Neural crest cell (in vitro differentiated cells): ENCODE measurements around the gene ZNF26. TPM values are rescaled to one million over a fixed set of nuclear protein-coding genes. Genes with fewer than 3 reads are reported as not detected.

Source experiments
- DNase-seq: peaks from one replicate; pipeline ENCODE4 v3.0.0; 2021; ENCODE audit warnings: low read depth, mixed read lengths, low spot score
- H3K27ac Mint-ChIP-seq: one replicate; pipeline ENCODE4 v1.8.0; 2021; ENCODE audit warnings: mild to moderate bottlenecking, mixed read lengths; ENCODE audit not compliant: unreplicated experiment
- H3K27me3 Mint-ChIP-seq: 2 replicates; pipeline ENCODE4 v1.8.0; 2021; ENCODE audit warnings: low read depth, mild to moderate bottlenecking, mixed read lengths
- H3K36me3 Mint-ChIP-seq: 2 replicates; pipeline ENCODE4 v1.8.0; 2021; ENCODE audit warnings: low read depth, mild to moderate bottlenecking, mixed read lengths
- H3K4me1 Mint-ChIP-seq: 2 replicates; pipeline ENCODE4 v1.8.0; 2021; ENCODE audit warnings: mixed read lengths
- H3K4me3 Mint-ChIP-seq: one replicate; pipeline ENCODE4 v1.8.0; 2021; ENCODE audit warnings: mild to moderate bottlenecking, mixed read lengths
- H3K9me3 Mint-ChIP-seq: 2 replicates; pipeline ENCODE4 v1.8.0; 2021; ENCODE audit warnings: mixed read lengths
- CTCF ChIP-seq: fragments of 200-600 bp; sonication (generic); conservative IDR thresholded peaks from 2 replicates; pipeline ENCODE4 v1.5.0; 2021; ENCODE audit warnings: antibody characterized with exemption, mild to moderate bottlenecking
- total RNA-seq: library from RNA; stranded (reverse); gene quantifications from 2 replicates; pipeline ENCODE4 v1.2.1, GENCODE V29; 2021

The ZNF26 gene
- total RNA-seq, 1 donor from 2014 or later, result 13.5 TPM

- no peak for TF ChIP-seq CTCF
- Mint-ChIP-seq H3K27ac (no peak overlapping the region), H3K4me1 (no peaks in the 10 kb centered on the region), H3K36me3 (peaks cover 72% of the 10 kb centered on the region), H3K27me3 (no peaks in the 10 kb centered on the region), H3K9me3 (peaks cover 26% of the 10 kb centered on the region), H3K4me3 (no peak overlapping the region)
- no peak for DNase-seq
These were observed 44.7 kb upstream of the ZNF26 start for GRCh38 chr12:132941336-132941954.

- Mint-ChIP-seq H3K36me3 (peaks cover 63% of the 10 kb centered on the region), H3K9me3 (peaks cover 22% of the 10 kb centered on the region)
These were observed 43.6 kb upstream of the ZNF26 start for GRCh38 chr12:132942611-132943010.

GRCh38 chr12:132945806-132946205 is 40.4 kb upstream of the ZNF26 start:
- DNase-seq, result no peak
- no peak for TF ChIP-seq CTCF
- Mint-ChIP-seq H3K4me3 (no peak overlapping the region), H3K27ac (no peak overlapping the region), H3K9me3 (peaks cover 26% of the 10 kb centered on the region), H3K36me3 (peaks cover 69% of the 10 kb centered on the region), H3K27me3 (no peaks in the 10 kb centered on the region), H3K4me1 (no peaks in the 10 kb centered on the region)

More at GRCh38 chr12:132942611-132943010, 43.6 kb upstream of the ZNF26 start:
- H3K27me3 Mint-ChIP-seq, result no peaks in the 10 kb centered on the region
- no peak for DNase-seq
- H3K27ac Mint-ChIP-seq, result no peak overlapping the region
- no peaks in the 10 kb centered on the region for H3K4me1 Mint-ChIP-seq
- no peak overlapping the region for H3K4me3 Mint-ChIP-seq
- TF ChIP-seq CTCF, result no peak

- no peak for DNase-seq
- no peaks in the 10 kb centered on the region for H3K4me1 Mint-ChIP-seq
- H3K36me3 Mint-ChIP-seq, result peaks cover 64% of the 10 kb centered on the region
- no peak overlapping the region for H3K4me3 Mint-ChIP-seq
- no peak for TF ChIP-seq CTCF
- peaks cover 22% of the 10 kb centered on the region for H3K9me3 Mint-ChIP-seq
- H3K27ac Mint-ChIP-seq, result no peak overlapping the region
- no peaks in the 10 kb centered on the region for H3K27me3 Mint-ChIP-seq
These were observed 39.8 kb upstream of the ZNF26 start for GRCh38 chr12:132946246-132946820.

GRCh38 chr12:132948146-132949066 is 37.8 kb upstream of the ZNF26 start:
- no peak for TF ChIP-seq CTCF
- peak overlapping the region; percentile 53 for H3K4me3 Mint-ChIP-seq
- DNase-seq, result no peak
- no peak overlapping the region for H3K27ac Mint-ChIP-seq
- H3K9me3 Mint-ChIP-seq, result peaks cover 18% of the 10 kb centered on the region
- no peaks in the 10 kb centered on the region for H3K27me3 Mint-ChIP-seq
- H3K4me1 Mint-ChIP-seq, result no peaks in the 10 kb centered on the region
- H3K36me3 Mint-ChIP-seq, result peaks cover 56% of the 10 kb centered on the region
